HG02973 (cell line): ENCODE results near the gene C13orf46.
"Not testable (repeated sequence)": the region's sequence is repeated elsewhere in the genome, so short reads cannot be mapped to it uniquely, and the experiment has no call there.

Source experiments
- ATAC-seq: cut with Tn5 transposase; IDR thresholded peaks from one replicate; pipeline ENCODE4 v1.9.1; 2021; ENCODE audit warnings: moderate library complexity; ENCODE audit not compliant: unreplicated experiment

C13orf46 gene

DNA sequence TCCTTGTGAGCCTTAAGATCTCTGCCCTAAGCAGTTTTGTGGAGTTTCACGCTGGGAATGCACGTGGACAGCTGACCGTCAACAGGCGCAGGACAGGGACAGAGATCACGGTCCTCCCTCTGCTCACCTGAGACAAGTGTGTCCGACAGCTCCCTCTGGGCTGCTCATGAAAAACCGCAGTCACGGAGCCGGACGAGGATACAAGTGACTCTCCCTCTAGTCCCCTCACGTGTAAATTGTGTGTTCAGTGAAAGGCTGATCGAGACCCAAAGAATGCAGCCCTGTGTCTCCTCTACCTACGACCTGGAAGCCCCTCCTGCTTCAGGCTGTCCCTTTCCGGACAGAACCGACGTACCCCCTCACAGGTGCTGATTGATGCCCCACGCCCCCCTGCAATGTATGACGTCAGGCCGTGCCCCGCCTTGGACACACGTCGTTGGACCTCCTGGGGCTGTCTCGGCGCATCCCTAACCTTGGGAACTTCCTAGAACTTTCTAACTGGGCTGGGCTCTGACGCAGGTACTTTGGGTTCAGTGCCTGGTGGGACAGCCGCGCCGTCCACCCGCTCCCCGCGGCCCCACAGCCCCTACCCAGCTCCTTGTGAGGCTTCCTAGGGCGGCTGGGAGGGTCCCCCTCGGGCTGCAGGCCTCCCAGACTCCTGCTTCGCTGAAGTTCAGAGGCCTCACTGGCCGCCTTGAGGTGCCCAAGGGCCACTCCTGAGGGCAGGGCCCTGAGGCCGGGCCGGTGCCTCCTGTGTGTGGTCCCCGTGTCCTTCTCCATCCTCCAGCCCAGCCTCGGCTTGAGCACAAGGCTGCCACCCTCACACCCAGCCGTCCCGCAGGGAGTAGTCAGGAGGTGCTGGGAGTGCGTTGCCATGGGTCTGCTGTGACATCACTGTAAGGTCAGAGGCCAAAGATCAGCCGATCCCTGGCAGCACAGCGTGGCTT is at the start of gene C13orf46:
Gene C13orf46 (minus strand): TSS at position 859 of the 947 bp plus-strand sequence. CDS start 79 bp downstream, at position 780.
- no peak for ATAC-seq

DNA sequence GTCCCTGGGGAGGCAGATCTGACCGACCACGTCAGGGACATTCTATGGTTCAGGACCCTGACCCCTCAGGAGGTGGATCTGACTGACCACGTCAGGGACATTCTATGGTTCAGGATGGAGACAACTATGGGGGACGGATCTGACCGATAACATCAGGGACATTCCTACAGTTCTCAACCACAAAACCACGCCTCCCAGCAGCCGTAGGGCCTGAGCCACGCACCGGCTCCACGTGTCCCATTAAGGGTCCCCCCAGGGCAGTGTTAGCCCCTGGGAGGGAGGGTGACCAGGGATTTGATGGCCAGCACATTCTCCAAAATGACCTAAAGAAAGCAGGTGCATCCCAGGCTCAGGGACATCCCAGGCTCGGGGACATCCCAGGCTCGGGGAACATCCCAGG is 49.0 kb upstream of the C13orf46 start:
- ATAC-seq, result no peak

DNA sequence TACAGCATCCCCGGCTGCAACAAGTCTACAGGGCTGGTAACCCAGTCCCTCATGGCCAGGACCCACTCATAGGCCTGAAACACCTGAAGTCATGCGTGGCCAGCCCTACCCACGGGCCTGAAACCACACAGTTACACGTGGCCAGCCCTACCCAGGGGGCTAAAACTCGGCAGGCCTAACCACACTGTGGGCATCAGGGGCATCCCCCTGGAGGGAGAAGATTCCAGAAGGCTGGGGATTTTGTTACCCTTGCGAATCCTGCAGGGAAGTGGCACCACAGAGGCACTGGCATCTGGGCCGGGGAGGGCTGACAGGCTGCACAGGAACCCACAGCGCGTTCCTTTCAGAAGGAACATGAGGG is 48.4 kb upstream of the C13orf46 start:
- no peak for ATAC-seq

DNA sequence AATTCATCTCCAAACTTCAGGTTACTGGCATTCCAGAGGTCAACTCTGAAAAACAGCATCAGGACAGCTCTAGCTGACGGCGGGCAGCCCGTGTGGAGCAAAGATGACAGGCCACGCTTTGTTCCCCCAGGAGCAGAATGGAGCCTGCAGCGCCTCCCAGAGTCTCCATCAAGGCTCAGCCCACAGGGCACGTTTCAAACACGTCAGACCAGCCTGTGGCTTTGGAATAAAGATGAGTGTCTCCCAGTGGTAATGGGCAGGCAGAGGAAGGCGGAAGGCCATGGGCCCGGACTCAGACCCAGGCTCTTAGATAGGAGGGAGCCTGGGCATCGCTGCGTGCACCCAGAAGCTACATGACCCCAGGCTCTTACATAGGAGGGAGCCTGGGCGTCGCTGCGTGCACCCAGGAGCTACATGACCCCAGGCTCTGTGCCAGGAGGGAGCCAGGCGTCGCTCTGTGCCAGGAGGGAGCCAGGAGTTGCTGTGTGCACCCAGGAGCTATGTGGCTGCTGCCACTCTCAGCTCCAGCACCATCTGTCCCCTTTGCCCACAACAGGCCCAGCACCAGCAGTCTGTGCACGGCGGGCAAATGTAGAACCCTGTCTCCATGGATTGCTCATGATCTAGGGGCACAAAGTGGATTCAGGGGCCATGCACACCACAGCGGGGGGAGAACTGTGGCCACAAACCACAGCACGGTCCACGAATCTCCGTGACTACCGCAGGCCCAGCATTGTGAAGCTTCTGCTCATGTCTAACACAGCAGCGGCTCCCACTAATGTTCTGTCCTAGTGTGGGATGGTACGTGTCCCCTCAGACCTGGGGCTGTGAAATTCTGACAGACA is 47.8 kb upstream of the C13orf46 start:
- no peak for ATAC-seq

DNA sequence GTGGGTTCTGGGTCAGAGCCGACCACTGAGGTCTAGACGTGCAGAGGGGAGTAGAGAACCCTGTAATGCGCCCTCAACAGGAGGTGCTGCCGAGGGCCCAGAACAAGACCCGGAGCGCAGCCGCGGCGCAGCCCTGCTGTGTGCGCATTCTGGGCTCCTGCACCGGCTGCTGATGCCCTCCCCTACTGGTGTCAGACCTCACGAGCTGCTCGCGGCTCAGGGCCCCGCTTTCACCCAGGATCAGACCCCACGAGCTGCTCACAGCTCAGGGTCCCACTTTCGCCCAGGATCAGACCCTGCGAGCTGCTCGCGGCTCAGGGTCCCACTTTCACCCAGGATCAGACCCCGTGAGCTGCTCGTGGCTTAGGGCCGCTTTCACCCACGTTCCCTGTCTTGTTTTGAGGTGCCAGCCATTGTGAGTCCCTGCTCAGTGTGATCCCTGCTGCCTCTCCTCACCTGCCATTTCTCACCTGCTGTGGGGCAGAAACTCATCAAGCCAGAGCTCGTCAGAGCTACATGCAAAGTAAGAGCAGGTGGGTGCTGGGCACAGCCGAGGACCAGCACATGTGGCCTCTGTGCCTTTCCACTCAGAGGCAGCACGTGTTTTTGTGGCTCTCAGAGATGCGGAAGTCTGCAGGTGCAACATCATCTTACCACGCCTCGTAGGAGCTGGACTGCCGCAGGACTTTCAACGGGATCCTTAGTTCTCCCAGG is 47.0 kb upstream of the C13orf46 start:
- no peak for ATAC-seq

DNA sequence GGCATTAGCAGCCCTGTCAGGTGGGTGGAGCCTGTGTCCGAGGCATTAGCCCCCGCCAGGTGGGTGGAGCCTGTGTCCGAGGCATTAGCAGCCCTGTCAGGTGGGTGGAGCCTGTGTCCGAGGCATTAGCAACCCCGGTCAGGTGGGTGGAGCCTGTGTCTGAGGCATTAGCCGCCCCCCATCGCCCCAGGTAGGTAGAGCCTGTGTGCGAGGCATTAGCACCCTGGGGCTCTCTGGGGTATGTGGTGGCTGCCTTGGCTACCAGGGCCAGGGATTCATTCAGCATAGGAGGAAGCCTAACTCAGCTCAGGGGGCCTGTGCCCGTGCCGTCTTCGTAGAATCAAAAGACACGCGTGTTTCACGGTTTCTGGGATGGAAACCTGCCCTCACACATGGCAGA is 46.3 kb upstream of the C13orf46 start:
- ATAC-seq, result not testable (repeated sequence)

DNA sequence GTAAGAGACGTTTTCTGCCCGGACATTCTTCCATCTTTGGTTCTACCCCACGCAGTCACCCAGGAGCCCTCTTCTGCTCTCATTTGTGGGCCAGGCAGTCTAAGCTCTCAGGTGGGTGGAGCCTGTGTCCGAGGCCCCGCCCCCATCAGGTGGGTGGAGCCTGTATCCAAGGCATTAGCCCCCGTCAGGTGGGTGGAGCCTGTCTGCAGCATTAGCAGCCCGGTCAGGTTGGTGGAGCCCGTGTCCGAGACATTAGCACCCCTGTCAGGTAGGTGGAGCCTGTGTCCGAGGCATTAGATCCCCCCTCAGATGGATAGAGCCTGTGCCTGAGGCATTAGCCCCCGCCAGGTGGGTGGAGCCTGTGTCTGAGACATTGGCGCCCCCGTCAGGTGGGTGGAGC is 45.5 kb upstream of the C13orf46 start:
- ATAC-seq, result no peak

DNA sequence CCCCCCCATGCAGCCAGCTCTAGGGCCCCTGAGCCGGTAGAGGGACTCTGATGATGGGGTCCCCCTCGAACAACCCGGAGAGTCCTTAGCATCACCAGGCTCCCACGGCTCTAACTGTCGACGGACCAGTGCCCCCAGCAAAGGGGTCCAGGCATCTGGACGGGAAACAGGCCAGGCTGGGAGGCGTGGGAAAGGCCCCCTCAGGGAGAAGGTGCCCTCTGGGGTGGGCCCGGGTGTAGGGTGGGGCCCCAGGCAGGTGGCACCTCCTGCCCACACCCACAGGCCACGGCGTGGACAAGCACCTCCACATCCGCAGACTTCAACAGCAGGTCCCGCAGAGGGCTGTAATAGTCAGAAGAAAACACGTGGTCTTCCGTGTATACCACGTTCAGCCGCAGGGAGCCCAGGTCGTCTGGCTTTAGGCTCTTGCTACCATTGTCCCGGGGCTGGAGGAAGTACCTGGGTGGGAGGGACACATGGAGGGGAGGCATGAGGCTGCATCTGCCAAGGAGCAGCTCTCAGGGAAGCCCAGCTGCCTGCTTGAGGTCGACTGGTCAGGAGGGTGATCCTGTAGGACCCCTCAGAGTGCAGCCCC is 44.7 kb upstream of the C13orf46 start:
- ATAC-seq, result no peak

DNA sequence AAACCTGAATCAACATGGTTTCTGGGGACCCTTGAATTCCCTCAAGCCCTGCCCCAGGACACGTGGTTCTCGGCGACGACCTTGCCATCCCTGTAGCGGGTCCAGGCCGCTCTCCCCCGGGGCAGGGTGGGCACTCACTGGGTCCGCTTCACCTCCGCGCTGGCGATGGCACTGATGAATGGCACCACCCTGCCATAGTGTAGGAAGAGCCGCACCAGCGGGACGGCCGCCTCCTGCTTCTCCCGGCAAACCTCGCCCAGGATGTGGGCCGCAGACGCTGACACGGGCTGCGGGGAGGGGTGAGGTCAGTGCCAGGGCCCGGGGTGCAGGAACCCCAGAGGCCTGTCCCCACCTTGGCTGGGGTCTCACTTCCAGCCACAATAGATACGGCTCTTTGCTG is 44.1 kb upstream of the C13orf46 start:
- ATAC-seq, result no peak

DNA sequence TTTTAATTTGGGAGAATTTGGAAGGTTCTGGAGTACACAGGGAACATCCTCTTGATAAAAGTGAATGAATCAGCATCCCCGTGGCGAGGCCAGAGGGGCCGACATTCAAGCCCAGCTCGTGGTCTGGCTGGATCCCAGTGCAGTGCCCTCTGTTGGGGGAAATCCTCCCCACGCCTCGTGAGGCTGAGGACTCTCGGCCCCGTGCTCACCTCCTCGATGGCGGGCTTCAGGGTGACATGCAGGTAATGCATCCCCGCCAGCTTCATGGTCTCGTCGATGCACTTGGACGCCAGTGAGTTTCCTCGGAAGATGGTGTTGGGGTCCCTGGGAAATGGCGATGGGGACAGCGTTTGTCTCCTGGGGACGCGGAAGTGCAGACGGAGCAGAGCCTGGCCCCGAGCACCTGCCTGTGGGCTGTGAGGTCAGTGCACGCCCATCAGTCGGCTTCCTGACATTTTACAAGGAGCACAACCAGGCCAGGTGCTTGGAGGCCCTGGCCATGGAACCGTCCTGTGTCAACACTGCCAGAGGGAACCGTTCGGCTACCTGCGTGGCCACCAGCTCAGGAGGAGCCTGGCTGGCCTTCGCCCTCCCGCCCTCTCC is 43.3 kb upstream of the C13orf46 start:
- no peak for ATAC-seq

DNA sequence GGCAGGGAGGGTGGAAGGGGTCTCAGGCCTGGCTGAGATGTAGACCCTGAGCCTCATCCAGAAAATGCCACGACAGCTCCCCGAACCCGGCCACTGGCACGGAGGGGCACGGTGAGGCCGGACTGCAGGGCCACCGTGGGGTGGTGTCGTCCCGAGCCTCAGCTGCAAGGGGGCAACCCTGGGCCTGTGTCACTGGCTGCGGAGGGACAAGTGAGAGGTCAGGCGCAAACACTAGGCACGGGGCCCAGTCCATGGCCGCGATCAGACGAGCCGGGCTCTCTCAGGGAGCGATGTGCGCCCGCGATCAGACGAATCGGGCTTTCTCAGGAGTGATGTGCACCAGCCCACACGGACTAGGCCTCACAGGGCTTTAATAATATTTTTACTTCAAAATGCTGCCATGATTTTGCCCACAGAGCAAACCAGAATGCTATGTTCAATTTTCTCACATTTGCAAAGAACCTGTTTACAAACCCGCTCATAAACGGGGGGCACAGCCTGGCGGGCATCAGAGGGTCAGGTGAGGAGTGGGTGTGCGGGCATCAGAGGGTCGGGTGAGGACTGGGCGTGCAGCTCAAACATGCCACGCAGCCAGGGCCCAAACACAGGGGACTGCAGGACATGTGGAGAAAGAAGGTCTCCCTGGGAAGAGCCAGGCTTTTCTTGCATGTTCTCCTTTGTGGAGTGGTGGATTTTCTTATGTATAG is 42.6 kb upstream of the C13orf46 start:
- ATAC-seq, result no peak

DNA sequence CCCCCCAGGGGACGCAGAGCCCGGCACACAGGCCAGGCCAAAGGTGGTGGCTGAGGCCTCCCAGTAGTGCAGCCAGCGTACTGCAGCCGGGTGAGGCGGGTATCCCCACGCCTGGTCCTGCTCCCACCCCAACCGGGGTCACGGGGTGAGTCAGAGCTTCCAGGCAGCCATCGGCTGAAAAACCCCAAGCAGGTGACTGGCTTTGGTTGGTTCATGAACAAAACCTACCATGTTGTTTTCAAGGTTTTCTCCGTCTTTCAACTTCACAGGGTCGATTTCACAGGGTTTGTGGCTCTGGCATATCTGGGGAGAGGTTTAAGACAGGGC is 42.1 kb upstream of the C13orf46 start:
- no peak for ATAC-seq

DNA sequence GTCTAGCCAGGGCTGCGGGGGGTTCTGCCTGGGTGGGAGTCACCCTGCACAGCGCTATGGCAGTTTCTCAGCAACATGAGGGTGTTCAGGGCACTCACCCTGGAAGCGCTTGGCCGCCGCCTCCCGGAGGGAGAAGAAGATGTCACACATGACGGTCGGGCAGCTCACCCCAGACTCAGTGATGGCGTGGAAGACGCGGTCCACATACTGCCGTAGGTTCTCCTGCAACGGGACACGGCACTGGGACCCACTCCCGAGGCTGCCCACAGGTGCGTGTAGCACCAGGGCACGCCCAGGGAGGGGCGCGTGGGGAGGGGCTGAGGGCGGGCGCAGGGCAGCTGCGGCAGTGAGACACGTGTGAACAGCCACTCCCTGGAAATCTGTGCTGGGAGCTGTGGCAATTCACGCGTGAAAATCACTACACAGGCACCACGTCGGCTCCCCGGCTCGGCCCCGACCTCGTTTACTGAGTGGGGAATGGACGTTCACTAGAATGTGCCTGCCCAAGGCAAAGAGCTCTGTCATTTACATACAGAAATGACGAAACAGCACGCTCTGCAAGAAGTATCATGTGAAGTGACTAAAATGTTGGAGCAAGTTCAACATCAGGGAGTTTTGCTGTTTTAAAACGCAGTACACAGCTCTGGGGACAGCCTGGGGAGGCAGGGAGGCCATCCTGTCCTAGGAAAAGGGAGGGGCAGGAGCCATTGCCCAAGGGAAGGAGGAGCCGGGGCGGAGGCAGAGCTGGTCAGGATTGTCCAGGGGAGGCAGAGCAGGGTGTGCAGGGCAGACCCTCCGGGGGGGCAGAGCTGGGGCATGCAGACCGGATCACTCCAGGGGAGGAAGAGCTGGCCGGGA is 41.5 kb upstream of the C13orf46 start:
- no peak for ATAC-seq

DNA sequence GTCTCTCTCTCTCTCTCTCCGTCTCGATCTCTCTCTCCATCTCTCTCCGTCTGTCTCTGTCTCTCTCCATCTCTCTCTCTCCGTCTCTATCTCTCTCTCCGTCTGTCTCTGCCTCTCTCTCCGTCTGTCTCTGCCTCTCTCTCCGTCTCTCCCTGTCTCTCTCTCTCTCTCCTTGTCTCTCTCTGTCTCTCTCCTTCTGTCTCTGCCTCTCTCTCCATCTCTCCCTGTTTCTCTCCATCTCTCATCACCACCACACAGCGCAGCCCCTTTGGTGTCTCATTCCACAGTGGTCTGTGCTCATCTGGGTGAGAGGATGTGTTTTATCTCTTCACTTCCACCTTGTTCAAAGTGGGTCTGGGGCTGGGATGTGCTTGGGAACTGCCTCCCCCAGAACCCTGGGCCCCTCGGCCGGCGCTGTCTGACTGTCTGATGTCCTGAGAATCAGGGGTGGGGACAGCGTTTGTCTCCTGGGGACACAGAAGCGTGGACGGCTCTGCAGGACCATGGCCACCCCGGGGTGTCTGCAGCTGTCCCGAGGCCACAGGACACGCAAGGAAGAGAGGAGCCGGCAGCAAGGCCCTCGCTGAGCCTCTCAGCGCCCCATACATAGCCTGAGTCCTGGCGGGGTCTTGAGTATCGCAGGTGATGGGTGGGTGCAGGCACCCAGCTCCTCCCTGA is 40.2 kb upstream of the C13orf46 start:
- no peak for ATAC-seq

DNA sequence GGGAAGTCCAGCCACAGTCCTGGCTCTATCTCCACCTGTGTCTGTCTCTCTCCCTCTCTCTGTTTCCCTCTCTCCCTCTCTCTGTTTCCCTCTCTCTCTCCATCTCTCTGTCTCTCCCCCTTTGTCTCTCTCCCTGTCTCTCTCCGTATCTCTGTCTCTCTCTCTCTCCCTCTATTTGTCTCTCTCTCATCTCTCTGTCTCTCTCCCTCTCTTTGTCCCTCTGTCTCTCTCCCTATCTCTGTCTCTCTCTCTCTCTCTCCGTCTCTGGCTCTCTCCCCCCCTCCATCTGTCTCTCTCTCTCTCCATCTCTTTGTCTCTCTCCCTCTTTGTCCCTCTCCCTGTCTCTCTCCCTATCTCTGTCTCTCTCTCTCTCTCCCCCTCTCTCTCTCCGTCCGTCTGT is 39.5 kb upstream of the C13orf46 start:
- ATAC-seq, result no peak

DNA sequence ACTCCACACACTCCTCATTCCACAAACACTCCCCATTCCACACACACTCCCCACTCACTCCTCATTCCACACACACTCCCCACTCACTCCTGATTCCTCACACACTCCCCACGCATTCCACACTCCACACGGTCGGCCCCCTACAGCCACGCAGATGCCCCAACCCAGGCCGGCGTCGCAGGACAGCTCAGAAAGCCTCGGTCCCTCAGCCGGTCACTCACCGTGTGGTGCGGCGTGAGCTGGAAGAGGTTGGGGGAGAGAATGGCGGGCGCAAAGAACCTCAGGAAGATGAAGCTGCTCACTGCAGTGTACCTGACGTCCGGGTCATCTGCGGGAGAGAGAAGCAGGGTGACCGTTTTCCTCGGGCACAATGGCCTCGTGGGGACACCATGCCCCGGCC is 39.0 kb upstream of the C13orf46 start:
- no peak for ATAC-seq

DNA sequence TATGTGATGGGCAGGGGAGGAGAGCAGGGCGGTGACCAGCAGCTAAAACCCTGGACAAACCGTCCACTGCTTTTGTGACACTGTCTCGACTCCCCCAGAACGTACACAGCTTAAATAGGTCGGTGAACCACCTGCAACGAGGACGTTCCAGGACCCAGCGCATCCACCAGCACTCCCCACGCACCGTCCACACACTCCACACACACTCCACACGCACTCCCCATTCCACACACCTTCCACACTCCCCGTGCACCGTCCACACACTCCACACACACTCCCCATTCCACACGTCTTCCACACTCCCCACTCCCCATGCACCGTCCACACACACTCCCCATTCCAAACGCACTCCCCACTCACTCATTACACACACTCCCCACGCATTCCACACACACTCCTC is 38.3 kb upstream of the C13orf46 start:
- no peak for ATAC-seq

DNA sequence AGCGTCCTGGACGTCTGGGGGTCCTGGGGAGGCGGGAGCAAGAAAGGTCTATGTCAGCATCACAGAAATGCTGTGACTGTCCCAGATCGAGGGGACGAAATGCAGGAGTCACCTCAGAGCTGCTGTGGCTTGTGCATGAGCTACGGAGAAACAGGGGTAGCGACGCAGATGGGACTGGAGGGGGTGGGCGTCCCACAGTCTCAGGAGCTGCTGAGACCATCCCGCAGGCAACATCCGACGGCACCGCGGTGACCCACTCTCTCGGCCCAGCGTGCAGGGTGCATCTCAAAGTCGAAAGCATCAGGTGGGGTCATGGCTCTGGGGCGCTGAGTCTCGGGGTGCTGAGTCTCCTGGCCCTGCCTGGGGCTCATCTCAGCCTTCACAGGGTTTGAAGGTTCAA is 37.4 kb upstream of the C13orf46 start:
- no peak for ATAC-seq
